T follicular helper cell (primary cell): ENCODE results near the gene CT45A10.
"Not testable (repeated sequence)": the region's sequence is repeated elsewhere in the genome, so short reads cannot be mapped to it uniquely, and the experiment has no call there.

Source experiments
- DNase-seq: peaks from one replicate; pipeline ENCODE4 v3.0.0-alpha.2; 2020; ENCODE audit warnings: low read depth
- total RNA-seq, 2 experiments: gene quantifications; one replicate each; lab custom pipeline; 2026; lab: John Stamatoyannopoulos, UW

CT45A10 gene, protein sequence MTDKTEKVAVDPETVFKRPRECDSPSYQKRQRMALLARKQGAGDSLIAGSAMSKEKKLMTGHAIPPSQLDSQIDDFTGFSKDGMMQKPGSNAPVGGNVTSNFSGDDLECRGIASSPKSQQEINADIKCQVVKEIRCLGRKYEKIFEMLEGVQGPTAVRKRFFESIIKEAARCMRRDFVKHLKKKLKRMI
- 0 reads per million in 2 experiments for total RNA-seq

DNA sequence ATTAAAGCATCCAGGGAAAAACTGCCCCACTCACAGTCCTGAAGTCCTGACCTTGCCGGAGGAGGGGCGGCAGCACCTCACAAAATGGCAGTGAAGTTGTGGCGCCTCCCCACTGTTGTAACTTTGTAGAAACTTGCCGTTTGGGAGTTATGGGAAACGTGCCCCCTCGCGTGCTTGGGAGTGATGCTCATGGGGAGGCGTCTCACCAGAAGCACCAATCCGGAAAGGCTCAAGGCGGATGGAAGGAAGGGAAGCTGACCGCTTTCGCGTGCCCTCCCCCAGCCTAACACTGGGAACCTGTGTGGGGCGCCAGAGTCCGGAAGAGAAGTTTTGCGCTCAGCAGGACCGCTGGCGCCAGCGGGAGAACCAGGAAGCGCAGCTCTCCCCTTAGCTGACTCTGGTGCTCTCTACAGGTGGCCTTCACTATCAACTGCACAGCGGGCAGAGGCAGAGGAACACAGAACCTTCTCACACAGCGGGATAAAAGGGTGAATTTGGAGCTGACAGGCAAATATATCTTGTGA, at the start of gene CT45A10, which contains the start of gene SAGE1:
TSS of gene CT45A10 (minus strand) at position 151 of the 524 bp plus-strand sequence. CDS start 8,100 bp downstream, outside the sequence.
TSS of gene SAGE1 (plus strand) at position 423 of the 524 bp plus-strand sequence. CDS start 2,527 bp downstream, outside the sequence.
- DNase-seq: no peak

DNA sequence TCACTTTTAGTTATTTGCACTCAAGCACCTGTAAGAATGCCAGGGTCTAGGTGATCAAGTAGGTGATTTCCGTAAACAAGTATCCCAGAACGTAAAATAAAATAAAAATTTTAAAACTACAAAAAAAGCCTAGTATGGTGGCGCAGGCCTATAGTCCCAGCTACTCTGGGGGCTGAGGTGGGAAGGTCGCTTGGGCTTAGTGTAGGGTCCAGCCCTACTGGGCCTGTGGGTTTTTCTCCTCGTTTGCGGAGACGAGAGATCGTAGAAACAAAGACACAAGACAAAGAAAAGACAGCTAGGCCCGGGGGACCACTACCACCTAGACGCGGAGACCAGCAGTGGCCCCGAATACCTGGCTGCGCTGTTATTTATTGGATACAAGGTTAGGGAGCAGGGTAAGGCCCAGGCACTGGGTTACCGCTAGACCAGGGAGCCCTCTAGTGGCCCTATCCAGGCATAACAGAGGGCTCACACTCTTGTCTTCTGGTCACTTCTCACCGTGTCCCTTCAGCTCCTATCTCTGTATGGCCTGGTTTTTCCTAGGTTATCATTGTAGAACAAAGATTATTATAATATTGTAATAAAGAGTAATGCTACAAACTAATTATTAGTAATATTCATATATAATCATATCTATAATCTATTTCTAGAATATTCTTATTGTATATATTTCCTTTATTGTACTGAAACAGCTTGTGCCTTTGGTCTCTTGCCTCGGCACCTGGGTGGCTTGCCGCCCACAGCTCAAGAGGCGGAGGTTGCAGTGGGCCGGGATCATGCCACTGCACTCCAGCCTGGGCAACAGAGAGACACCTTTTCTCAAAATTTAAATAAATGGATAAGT, 38.6 kb upstream of the CT45A10 start:
- DNase-seq: peak; percentile 15

DNA sequence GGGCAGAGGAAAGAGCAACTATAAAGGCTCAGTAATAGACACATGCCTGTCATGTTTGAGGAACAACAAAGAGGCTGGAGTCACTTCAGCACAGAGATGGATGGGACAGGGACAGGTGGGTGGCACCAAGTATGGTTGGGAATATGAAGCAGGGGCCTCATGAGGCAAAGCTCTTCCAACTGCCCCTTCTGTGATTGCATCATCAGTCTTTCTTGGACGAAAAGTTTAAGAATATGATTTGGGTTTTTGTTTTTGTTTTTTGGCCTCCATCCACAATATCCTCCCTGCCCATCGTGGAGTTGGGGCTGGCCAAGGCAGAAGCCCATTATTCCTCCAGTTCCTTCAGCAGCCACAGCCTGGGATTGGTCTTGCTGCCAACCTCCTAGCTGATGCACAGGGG, 34.7 kb upstream of the CT45A10 start:
- DNase-seq: no peak

DNA sequence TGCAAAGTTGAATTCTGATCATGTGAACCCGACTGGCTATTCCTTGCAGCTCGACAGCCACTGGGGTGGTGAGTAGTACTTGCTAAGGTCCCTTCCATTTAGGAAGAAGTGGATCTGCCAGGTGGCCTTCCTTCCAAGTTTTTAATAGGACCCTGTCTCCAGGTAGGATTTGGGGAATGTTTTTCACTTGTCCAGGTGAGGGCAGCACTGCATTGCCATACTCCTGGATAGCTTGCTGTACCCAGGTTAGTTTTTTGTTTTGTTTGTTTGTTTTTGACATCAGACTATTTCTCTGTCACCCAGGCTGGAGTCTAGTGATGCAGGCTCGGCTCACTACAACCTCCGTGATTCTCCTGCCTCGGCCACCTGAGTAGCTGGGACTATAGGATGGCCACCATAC, 30.1 kb upstream of the CT45A10 start:
- DNase-seq: no peak

DNA sequence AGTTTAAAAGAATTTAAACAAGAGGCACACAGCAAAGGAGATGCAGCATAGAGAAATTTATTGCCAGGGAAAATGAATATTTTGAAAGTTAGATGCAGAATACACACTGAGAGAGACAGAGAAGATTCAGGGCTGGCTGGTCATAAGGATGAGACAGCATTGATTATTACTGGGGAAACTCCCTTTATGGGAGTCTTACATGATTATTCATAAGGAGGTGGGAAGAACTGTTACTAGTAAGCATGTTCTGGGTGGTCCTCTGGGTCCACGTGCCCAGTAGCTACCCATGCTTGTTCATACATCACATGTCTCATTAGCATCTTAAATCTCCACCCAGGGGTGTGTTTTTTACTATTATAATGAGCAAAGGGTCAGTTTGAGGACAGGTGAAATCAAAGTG, 27.3 kb upstream of the CT45A10 start:
- not testable (repeated sequence) for DNase-seq

DNA sequence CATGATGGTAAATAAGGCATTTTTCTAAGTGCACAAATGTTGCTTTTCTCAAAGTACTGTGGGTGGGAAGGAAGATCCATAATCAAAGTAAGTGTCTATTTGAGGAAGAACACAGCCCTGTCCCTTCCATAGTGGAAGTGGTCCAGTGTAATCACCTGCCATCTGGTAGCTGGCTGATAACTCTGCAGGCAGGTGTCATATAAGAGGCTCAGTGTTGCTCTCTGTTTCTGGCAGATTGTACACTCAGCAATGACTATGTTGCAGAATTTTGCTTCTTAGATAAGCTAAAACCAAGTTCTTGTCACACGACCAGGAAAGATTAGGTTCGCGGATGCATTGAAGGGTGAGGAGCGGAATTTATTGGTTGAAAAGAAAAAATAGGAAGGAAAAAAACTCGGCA, 21.2 kb upstream of the CT45A10 start:
- DNase-seq: no peak

DNA sequence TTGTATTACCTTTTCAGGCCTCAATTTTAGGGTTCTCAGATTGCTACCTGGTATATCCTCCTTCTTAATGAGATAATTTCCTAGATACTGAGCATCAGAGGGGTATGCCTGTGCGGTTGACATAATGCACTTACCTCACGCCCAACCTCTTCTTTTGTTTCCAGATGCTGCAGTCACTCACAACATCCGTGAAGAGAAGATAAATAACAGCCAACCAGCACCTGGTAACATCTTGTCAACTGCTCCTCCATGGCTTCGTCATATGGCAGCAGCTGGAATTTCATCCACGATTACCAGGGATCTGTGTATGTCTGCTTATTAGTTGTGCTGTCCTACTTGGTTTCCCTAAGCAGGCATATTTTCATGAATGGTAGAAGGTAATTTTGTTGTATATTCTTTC, 17.0 kb upstream of the CT45A10 start:
- no peak for DNase-seq

DNA sequence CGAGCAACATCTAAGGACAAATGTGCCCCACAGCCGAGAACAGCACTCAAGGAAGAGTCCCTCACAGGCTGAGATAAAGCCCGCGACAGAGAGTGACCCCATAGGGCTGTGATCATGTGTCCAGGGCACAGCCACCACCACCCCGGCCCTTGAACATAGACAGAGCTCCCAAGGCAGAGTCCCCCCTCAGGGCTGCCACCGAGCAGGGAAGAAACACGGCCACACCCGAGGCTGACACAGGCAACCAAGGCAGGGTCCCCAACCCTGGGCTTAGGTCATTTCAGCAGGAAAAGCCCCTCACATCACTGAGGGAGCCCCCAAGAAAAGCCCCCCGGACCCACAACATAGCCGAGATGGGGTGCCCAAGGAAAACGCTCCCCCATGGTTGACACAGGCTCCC, 463 bp downstream of the CT45A10 start:
- DNase-seq: no peak

DNA sequence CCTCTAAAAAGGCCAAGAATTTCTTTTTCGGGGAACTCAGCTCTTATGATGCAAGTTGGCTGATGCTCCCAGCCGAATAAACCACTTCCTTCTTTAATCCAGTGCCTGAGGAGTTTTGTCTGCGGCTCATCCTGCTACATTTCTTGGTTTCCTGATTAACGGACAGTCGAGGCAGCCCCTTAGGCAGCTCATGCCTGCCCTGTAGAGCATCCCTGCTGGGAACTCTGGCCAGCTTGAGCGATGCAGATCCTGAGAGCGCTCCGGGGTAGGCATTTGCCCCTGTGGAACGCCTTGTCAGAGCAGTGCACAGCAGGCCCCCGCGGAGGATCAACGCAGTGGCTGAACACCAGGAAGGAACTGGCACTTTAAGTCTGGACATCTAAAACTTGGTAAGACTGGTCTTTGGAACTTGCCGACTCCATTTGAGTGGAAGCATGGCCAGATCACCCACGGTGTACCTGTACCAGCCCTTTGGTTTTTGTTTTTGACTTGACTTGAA, 3.1 kb downstream of the CT45A10 start:
- no peak for DNase-seq

DNA sequence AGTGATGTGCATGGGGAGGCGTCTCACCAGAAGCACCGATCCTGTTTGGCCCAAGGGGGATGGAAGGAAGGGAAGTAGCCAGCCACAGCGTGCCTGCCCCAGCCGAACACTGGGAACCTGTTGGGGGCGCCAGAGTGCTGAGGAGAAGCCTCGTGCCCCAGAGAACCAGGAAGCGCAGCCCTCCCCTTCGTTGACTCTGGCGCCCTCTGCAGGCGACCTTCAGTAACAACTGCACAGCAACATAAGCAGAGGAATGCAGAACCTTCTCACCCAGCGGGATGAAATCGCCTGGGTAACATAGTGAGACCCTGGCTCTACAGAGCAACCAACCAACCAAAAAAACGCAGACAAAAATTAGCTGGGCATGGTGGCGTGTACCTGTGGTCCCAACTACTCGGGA, 4.3 kb downstream of the CT45A10 start:
- DNase-seq: not testable (repeated sequence)

DNA sequence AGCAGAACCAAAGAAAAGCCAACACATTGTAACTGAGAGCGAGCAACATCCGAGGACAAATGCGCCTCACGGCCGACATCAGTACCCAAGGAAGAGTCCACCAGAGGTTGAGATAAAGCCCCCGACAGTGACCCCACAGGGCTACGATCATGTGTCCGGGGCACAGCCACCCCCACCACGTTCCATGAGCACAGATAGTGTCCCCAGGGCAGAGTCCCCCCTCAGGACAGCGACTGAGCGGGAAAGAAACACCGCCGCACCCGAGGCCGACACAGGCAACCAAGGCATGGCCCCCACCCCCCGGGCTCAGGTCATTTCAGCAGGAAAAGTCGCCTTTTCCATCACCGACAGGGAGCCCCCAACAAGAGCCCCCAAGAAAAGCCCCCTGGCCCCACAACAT, 5.0 kb downstream of the CT45A10 start:
- DNase-seq: not testable (repeated sequence)

DNA sequence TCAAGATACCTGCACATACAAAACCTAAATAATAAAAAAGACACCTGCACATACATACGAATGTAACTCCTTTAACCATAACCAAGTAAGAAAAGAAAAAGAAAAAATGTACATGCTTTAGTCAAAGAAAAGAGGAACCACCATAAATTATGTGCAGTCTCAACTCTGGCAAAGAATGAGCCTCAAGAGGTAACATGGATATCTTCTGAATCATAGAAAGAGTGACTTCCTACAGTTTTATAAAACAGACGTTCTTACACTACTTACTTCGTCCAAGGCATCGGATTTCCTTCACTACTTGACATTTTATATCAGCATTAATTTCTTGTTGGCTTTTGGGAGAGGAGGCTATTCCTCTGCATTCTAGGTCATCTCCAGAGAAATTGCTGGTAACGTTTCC, 10.5 kb downstream of the CT45A10 start:
- not testable (repeated sequence) for DNase-seq

DNA sequence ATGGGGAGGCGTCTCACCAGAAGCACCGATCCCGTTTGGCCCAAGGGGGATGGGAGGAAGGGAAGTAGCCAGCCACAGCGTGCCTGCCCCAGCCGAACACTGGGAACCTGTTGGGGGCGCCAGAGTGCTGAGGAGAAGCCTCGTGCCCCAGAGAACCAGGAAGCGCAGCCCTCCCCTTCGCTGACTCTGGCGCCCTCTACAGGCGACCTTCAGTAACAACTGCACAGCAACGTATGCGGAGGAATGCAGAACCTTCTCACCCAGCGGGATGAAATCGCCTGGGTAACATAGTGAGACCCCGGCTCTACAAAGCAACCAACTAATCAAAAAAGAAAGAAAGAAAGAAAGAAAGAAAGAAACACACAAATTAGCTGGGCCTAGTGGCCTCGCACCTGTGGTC, 21.5 kb downstream of the CT45A10 start, which contains the start of gene CT45A9:
TSS of gene CT45A9 (minus strand) at position 101 of the 400 bp plus-strand sequence. CDS start 3,751 bp downstream, outside the sequence.
- DNase-seq: not testable (repeated sequence)

DNA sequence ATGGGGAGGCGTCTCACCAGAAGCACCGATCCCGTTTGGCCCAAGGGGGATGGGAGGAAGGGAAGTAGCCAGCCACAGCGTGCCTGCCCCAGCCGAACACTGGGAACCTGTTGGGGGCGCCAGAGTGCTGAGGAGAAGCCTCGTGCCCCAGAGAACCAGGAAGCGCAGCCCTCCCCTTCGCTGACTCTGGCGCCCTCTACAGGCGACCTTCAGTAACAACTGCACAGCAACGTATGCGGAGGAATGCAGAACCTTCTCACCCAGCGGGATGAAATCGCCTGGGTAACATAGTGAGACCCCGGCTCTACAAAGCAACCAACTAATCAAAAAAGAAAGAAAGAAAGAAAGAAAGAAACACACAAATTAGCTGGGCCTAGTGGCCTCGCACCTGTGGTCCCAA, 38.8 kb downstream of the CT45A10 start, which contains the start of gene CT45A8:
TSS of gene CT45A8 (minus strand) at position 101 of the 400 bp plus-strand sequence. CDS start 3,755 bp downstream, outside the sequence.
- DNase-seq: not testable (repeated sequence)

DNA sequence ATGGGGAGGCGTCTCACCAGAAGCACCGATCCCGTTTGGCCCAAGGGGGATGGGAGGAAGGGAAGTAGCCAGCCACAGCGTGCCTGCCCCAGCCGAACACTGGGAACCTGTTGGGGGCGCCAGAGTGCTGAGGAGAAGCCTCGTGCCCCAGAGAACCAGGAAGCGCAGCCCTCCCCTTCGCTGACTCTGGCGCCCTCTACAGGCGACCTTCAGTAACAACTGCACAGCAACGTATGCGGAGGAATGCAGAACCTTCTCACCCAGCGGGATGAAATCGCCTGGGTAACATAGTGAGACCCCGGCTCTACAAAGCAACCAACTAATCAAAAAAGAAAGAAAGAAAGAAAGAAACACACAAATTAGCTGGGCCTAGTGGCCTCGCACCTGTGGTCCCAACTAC, 56.1 kb downstream of the CT45A10 start, which contains the start of gene CT45A7:
TSS of gene CT45A7 (minus strand) at position 101 of the 400 bp plus-strand sequence. CDS start 3,747 bp downstream, outside the sequence.
- DNase-seq: not testable (repeated sequence)
